Sigmoid colon (tissue), 4 donors: ENCODE results near the gene IP6K3.

Experiments used
- CTCF ChIP-seq, 4 experiments: fragments of 450-650 bp in 3 of 4; fragments of 200-600 bp in 1 of 4; IDR thresholded peaks; one replicate each; pipeline ENCODE4 v1.5.1; 2016 to 2019; ENCODE audit warnings: antibody characterized with exemption in 4 of 4, mild to moderate bottlenecking in 3 of 4, moderate library complexity in 2 of 4
- POLR2AphosphoS5 ChIP-seq, 4 donors: sonication (generic); formaldehyde crosslinking; IDR thresholded peaks; one replicate each; pipeline ENCODE4 v1.6.1; 2017; ENCODE audit warnings: antibody characterized with exemption in 4 of 4

- TF ChIP-seq POLR2AphosphoS5 (IDR thresholded peaks at IDR 0.05) = no peak
- TF ChIP-seq CTCF (IDR thresholded peaks at IDR 0.05) = no peak
Measured at GRCh38 chr6:33742837-33743236, 3.9 kb downstream of the IP6K3 start.
